Kidney epithelial cell (primary cell): Measurements from ENCODE around the gene PRRC1. TPM values are rescaled to one million over a fixed set of nuclear protein-coding genes. Genes with fewer than 3 reads are reported as not detected.
A peak's percentile ranks its signal among the peaks of the same experiment; 100 is the strongest.

Experiments used
- DNase-seq: peaks from one replicate; pipeline ENCODE4 v3.0.0-alpha.2; 2010; ENCODE audit warnings: low read depth
- H3K27me3 ChIP-seq: 2 replicates; pipeline ENCODE4 v1.6.0; 2011; ENCODE audit warnings: low read length; ENCODE audit not compliant: control insufficient read depth, insufficient read depth
- H3K36me3 ChIP-seq: 2 replicates; pipeline ENCODE4 v1.5.1; 2011; ENCODE audit warnings: low read length; ENCODE audit not compliant: control insufficient read depth, insufficient read depth
- H3K4me3 ChIP-seq: 2 replicates; pipeline ENCODE4 v1.5.1; 2011; ENCODE audit warnings: low read depth, mild to moderate bottlenecking, control low read depth, low read length
- CTCF ChIP-seq: IDR thresholded peaks from 2 replicates; pipeline ENCODE4 v1.5.1; 2011; ENCODE audit warnings: mild to moderate bottlenecking, moderate library complexity, low read length, control low read depth, inconsistent platforms; ENCODE audit not compliant: insufficient read depth, poor library complexity, severe bottlenecking
- total RNA-seq: library from RNA; depleted of rRNA; stranded (reverse); fragments of >200 nt; gene quantifications from 2 replicates; pipeline ENCODE4 v1.2.3, GENCODE V29; 2015

PRRC1 gene
- total RNA-seq, 1 donor from 2014 or later = 54.9 TPM

DNA sequence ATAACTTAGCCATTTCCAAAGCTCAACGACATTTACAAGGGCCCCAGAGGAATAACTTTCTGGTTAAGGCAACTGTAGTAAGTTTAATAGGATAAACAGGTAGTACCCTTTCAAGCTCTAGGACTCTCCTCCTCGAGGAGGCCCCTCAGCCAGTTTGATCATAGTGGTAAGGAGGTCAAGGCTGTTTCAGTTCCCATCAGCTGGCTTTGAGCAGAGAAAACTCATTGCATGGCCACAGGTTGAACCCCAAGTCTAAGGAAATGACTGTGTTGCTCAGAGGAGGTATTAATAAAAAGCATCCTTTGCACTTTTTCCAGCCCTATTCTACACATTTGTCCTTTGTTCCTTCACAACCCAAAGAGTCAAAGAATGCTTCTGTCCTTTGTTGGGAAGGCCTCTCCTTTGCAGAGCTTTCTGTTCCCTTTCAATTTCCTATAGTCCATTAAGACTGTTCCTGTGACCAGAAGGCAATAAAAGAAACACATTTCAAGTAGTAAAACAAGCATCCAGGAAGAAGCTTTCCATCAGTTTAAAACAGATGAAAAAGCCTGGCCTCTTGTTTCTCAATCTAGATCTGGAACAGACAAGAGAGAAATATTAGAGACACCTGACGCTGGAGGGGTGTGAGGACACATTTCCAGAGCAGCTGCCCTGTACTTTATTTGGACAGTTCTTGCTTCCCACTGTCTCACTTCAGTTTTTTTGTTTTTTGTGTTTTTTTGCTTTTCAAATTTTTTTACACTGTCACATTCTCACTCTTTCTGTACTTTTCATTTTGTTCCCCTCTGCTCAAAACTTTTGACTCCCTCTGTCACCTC, 54.1 kb downstream of the PRRC1 start:
- DNase-seq = no peak
- H3K36me3 ChIP-seq = no peaks in the 10 kb centered on the region
- no peak overlapping the region for H3K4me3 ChIP-seq
- no peak for TF ChIP-seq CTCF
- H3K27me3 ChIP-seq = no peaks in the 10 kb centered on the region

DNA sequence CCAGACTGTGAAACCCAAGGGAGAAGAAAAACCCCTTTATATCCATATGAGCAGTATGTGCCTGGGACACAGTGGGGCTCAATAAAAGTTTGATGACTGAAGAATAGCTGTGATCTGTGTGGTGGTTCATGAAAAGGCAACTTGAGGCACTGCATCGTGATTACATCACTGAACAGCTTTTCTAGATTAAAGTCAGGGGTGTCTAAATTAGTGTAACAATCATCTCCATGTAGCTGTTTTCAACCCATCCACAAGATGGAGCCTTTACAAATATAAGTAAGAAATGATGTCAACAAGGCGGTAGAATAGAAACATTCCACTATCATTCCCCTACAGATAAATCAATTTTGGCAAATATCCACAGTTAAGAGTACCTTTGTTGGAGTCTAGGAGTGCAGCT, 55.5 kb downstream of the PRRC1 start:
- Histone ChIP-seq H3K27me3 (no peaks in the 10 kb centered on the region), H3K36me3 (no peaks in the 10 kb centered on the region), H3K4me3 (no peak overlapping the region)
- TF ChIP-seq CTCF = peak; percentile 24
- no peak for DNase-seq

DNA sequence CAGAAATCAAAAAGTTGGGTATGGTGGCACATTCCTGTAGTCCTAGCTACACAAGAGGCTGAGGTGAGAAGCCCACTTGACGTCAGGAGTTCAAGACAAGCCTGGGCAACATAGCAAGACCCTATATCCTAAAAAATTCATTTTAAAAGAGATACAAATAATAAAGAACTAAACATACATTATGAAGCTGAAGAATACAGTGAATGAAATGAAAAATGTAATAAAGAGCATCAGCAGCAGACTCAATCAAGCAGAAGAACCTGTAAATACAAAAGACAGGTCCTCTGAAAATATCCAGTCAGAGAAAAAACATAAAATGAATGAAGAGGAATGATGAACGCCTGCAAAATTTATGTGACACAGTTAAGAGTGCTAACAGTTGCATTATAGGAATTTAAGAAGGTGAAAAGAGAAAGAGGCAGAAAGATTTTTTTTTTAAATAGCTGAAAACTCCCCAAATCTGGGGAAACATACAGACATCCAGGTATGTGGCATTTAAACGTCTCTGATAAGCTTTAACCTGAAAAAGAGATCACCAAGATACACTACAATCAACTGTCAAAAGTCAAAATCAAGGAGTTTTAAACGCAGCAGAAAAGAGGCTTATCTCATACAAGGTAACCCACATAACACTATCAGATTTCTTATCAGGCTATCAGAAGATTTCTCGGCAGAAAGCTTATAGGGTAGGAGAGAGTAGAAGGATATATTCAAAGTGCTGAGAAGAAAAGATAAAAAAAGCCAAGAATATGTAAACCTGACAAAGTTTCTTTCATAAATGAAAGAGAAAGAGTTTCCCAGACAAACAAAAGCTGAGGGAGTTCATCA, 57.6 kb downstream of the PRRC1 start:
- Histone ChIP-seq H3K4me3 (no peak overlapping the region), H3K36me3 (no peaks in the 10 kb centered on the region), H3K27me3 (no peaks in the 10 kb centered on the region)
- DNase-seq = no peak
- TF ChIP-seq CTCF = no peak

GRCh38 chr5:127577458-127577857, 60.0 kb downstream of the PRRC1 start:
- no peak for TF ChIP-seq CTCF
- no peaks in the 10 kb centered on the region for H3K27me3 ChIP-seq
- DNase-seq = no peak

GRCh38 chr5:127580731-127581130, 63.3 kb downstream of the PRRC1 start:
- Histone ChIP-seq H3K27me3 (no peaks in the 10 kb centered on the region), H3K4me3 (no peak overlapping the region), H3K36me3 (no peaks in the 10 kb centered on the region)
- DNase-seq = no peak
- no peak for TF ChIP-seq CTCF

More at GRCh38 chr5:127577458-127577857, 60.0 kb downstream of the PRRC1 start:
- Histone ChIP-seq H3K36me3 (no peaks in the 10 kb centered on the region), H3K4me3 (no peak overlapping the region)

- TF ChIP-seq CTCF = no peak
- DNase-seq = no peak
- Histone ChIP-seq H3K36me3 (no peaks in the 10 kb centered on the region), H3K27me3 (no peaks in the 10 kb centered on the region), H3K4me3 (no peak overlapping the region)
Measured at GRCh38 chr5:127581450-127581849, 64.0 kb downstream of the PRRC1 start.
